Glutamatergic neuron (in vitro differentiated cells): ENCODE measurements around the gene ZBTB12. TPM values are rescaled to one million over a fixed set of nuclear protein-coding genes. Genes with fewer than 3 reads are reported as not detected.
"Not testable (repeated sequence)": the region's sequence is repeated elsewhere in the genome, so short reads cannot be mapped to it uniquely, and the experiment has no call there.

Source experiments
- DNase-seq: peaks from one replicate; pipeline ENCODE4 v3.0.0; 2022
- H3K27ac Mint-ChIP-seq: one replicate; pipeline ENCODE4 v1.8.0; 2020; ENCODE audit warnings: mild to moderate bottlenecking, mixed read lengths, inconsistent platforms; ENCODE audit not compliant: unreplicated experiment
- H3K27me3 Mint-ChIP-seq: one replicate; pipeline ENCODE4 v1.8.0; 2020; ENCODE audit warnings: mild to moderate bottlenecking, moderate library complexity, mixed read lengths, inconsistent platforms; ENCODE audit not compliant: unreplicated experiment
- H3K36me3 Mint-ChIP-seq: one replicate; pipeline ENCODE4 v1.8.0; 2020; ENCODE audit warnings: mild to moderate bottlenecking, mixed read lengths, inconsistent platforms; ENCODE audit not compliant: unreplicated experiment
- H3K4me1 Mint-ChIP-seq: one replicate; pipeline ENCODE4 v1.8.0; 2020; ENCODE audit warnings: mild to moderate bottlenecking, low read depth, mixed read lengths, inconsistent platforms; ENCODE audit not compliant: unreplicated experiment
- H3K4me3 Mint-ChIP-seq: one replicate; pipeline ENCODE4 v1.8.0; 2020; ENCODE audit warnings: mild to moderate bottlenecking, mixed read lengths, inconsistent platforms; ENCODE audit not compliant: unreplicated experiment
- H3K9me3 Mint-ChIP-seq: one replicate; pipeline ENCODE4 v1.8.0; 2020; ENCODE audit warnings: mild to moderate bottlenecking, moderate library complexity, mixed read lengths, inconsistent platforms; ENCODE audit not compliant: unreplicated experiment
- CTCF ChIP-seq: fragments of 200-600 bp; sonication (generic); IDR thresholded peaks from one replicate; pipeline ENCODE4 v1.5.0; 2021; ENCODE audit not compliant: partially characterized antibody, unreplicated experiment
- total RNA-seq: library from RNA; stranded (reverse); fragmentation: NEBNext Ultra II Directional; extraction: Animal tissue kit (Norgen Biotek cat#: 25700); gene quantifications from one replicate; pipeline ENCODE4 v1.2.1, GENCODE V29; 2021; ENCODE audit not compliant: unreplicated experiment

ZBTB12 gene
- total RNA-seq, 1 donor from 2014 or later, result 16.2 TPM

GRCh38 chr6:31911826-31912585 is 10.1 kb upstream of the ZBTB12 start:
- no peak for TF ChIP-seq CTCF
- no peaks in the 10 kb centered on the region for H3K9me3 Mint-ChIP-seq
- no peaks in the 10 kb centered on the region for H3K4me1 Mint-ChIP-seq
- no peak overlapping the region for H3K27ac Mint-ChIP-seq
- DNase-seq, result no peak
- no peaks in the 10 kb centered on the region for H3K36me3 Mint-ChIP-seq
- H3K4me3 Mint-ChIP-seq, result no peak overlapping the region
- no peaks in the 10 kb centered on the region for H3K27me3 Mint-ChIP-seq

DNA sequence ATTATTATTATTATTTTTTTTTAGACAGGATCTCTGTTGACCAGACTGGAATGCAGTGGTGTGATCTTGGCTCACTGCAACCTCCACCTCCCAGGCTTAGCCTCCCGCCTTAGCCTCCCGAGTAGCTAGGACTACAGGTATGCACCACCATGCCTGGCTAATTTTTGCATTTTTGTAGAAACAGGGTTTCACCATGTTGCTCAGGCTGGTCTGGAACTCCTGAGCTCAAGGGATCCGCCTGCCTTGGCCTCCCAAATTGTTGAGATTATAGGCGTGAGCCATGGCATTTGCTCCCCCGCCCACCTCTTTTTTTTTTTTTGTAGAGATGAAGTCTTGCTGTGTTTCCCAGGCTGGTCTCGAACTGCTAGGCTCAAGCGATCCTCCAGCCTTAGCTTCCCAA is 7.4 kb upstream of the ZBTB12 start:
- H3K36me3 Mint-ChIP-seq, H3K27me3 Mint-ChIP-seq, H3K27ac Mint-ChIP-seq, H3K4me1 Mint-ChIP-seq, DNase-seq, H3K9me3 Mint-ChIP-seq, H3K4me3 Mint-ChIP-seq: not testable (repeated sequence)

DNA sequence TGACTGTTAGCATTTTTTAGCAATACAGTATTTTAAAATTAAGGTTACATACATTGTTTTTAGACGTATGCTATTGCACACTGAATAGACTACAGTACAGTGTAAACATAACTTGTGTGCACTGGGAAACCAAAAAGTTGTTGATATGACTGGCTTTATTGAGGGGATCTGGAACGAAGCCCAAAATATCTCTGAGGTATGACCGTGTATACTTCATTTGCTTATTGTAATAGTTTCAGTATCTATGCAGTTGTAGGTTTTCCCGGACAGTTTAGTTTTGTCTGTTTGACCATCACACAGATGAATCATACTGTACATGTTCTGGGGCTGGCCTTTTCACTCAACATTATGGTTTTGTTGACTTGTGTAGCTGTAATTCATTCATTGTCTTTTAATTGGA is 6.9 kb upstream of the ZBTB12 start:
- DNase-seq, result no peak
- Mint-ChIP-seq H3K27me3 (peaks cover 7% of the 10 kb centered on the region), H3K27ac (no peak overlapping the region), H3K4me1 (no peaks in the 10 kb centered on the region), H3K9me3 (peaks cover 2% of the 10 kb centered on the region), H3K36me3 (no peaks in the 10 kb centered on the region), H3K4me3 (no peak overlapping the region)
- TF ChIP-seq CTCF, result no peak

DNA sequence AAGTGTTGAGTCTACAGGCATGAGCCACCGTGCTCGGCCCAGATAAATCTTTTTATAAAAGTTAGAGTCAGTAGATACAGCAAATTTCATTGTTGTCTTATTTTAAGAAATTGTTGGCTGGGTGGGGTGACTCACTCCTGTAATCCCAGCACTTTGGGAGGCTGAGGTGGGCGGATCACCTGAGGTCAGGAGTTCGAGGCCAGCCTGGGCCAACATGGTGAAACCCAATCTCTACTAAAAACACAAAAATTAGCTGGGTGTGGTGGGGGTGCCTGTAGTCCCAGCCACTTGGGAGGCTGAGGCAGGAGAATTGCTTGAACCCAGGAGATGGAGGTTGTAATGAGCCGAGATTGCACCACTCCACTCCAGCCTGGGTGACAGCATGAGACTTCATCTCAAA is 6.4 kb upstream of the ZBTB12 start:
- H3K4me1 Mint-ChIP-seq, DNase-seq, H3K27ac Mint-ChIP-seq, H3K9me3 Mint-ChIP-seq, H3K27me3 Mint-ChIP-seq, H3K4me3 Mint-ChIP-seq, H3K36me3 Mint-ChIP-seq: not testable (repeated sequence)

DNA sequence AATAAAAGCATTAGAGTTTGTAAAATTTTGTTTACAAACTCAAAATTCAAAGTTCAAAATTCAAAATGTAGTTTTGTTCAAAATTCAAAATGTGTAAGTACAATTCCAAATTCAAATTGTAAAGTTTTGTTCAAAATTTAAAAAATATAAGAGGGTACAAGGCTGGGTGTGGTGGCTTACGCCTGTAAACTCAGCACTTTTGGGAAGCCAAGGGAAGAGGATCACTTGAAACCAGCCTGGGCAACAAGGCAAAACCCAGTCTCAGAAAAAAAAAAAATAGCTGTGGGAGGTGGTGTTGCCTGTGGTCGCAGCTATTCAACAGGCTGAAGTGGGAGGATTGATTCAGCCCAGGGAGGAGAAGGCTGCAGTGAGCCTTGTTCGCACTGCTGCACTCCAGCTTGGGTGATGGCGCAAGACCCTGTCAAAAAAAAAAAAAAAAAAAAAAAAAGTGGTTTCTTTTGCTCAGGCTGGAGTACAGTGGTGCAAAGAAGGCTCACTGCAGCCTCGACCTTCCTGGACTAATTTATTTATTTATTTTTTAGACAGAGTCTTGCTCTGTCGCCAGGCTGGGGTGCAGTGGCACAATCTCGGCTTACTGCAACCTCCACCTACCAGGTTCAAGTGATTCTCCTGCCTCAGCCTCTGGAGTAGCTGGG is 5.4 kb upstream of the ZBTB12 start:
- H3K4me3 Mint-ChIP-seq, result no peak overlapping the region
- no peak overlapping the region for H3K27ac Mint-ChIP-seq
- no peaks in the 10 kb centered on the region for H3K36me3 Mint-ChIP-seq
- peaks cover 3% of the 10 kb centered on the region for H3K4me1 Mint-ChIP-seq
- peaks cover 10% of the 10 kb centered on the region for H3K27me3 Mint-ChIP-seq
- TF ChIP-seq CTCF, result no peak
- peaks cover 9% of the 10 kb centered on the region for H3K9me3 Mint-ChIP-seq
- no peak for DNase-seq

- H3K36me3 Mint-ChIP-seq, H3K9me3 Mint-ChIP-seq, H3K4me1 Mint-ChIP-seq, DNase-seq, H3K27ac Mint-ChIP-seq: not testable (repeated sequence)
- peak overlapping the region; percentile 28 for H3K4me3 Mint-ChIP-seq
- H3K27me3 Mint-ChIP-seq, result peaks cover 10% of the 10 kb centered on the region
Measured at GRCh38 chr6:31906727-31907126, 4.8 kb upstream of the ZBTB12 start.
